GM12872 (cell line): Measurements from ENCODE around the gene BSN.

Experiments
- CTCF ChIP-seq: IDR thresholded peaks from 3 replicates; pipeline ENCODE4 v1.5.1; 2011; ENCODE audit warnings: low read depth, mild to moderate bottlenecking, low read length, moderate library complexity; ENCODE audit not compliant: insufficient read depth

BSN gene

GRCh38 chr3:49536875-49537533 is 17.3 kb upstream of the BSN start:
- TF ChIP-seq CTCF: no peak

- TF ChIP-seq CTCF: peak; percentile 86
Observed at GRCh38 chr3:49539659-49540560, 14.4 kb upstream of the BSN start.

- no peak for TF ChIP-seq CTCF
Observed at GRCh38 chr3:49552087-49552486, 2.2 kb upstream of the BSN start.

GRCh38 chr3:49553324-49553691 is 969 bp upstream of the BSN start:
- TF ChIP-seq CTCF: no peak

- no peak for TF ChIP-seq CTCF
Observed at GRCh38 chr3:49554633-49555265, 472 bp downstream of the BSN start.

- TF ChIP-seq CTCF: no peak
Observed at GRCh38 chr3:49556500-49557275, 2.4 kb downstream of the BSN start.
